Glutamatergic neuron (in vitro differentiated cells): ENCODE measurements around the gene IRS1. TPM values are rescaled to one million over a fixed set of nuclear protein-coding genes. Genes with fewer than 3 reads are reported as not detected.

Experiments used
- DNase-seq: peaks from one replicate; pipeline ENCODE4 v3.0.0; 2022
- H3K27ac Mint-ChIP-seq: one replicate; pipeline ENCODE4 v1.8.0; 2020; ENCODE audit warnings: mild to moderate bottlenecking, mixed read lengths, inconsistent platforms; ENCODE audit not compliant: unreplicated experiment
- H3K27me3 Mint-ChIP-seq: one replicate; pipeline ENCODE4 v1.8.0; 2020; ENCODE audit warnings: mild to moderate bottlenecking, moderate library complexity, mixed read lengths, inconsistent platforms; ENCODE audit not compliant: unreplicated experiment
- H3K36me3 Mint-ChIP-seq: one replicate; pipeline ENCODE4 v1.8.0; 2020; ENCODE audit warnings: mild to moderate bottlenecking, mixed read lengths, inconsistent platforms; ENCODE audit not compliant: unreplicated experiment
- H3K4me1 Mint-ChIP-seq: one replicate; pipeline ENCODE4 v1.8.0; 2020; ENCODE audit warnings: mild to moderate bottlenecking, low read depth, mixed read lengths, inconsistent platforms; ENCODE audit not compliant: unreplicated experiment
- H3K4me3 Mint-ChIP-seq: one replicate; pipeline ENCODE4 v1.8.0; 2020; ENCODE audit warnings: mild to moderate bottlenecking, mixed read lengths, inconsistent platforms; ENCODE audit not compliant: unreplicated experiment
- H3K9me3 Mint-ChIP-seq: one replicate; pipeline ENCODE4 v1.8.0; 2020; ENCODE audit warnings: mild to moderate bottlenecking, moderate library complexity, mixed read lengths, inconsistent platforms; ENCODE audit not compliant: unreplicated experiment
- CTCF ChIP-seq: fragments of 200-600 bp; sonication (generic); IDR thresholded peaks from one replicate; pipeline ENCODE4 v1.5.0; 2021; ENCODE audit not compliant: partially characterized antibody, unreplicated experiment
- total RNA-seq: library from RNA; stranded (reverse); fragmentation: NEBNext Ultra II Directional; extraction: Animal tissue kit (Norgen Biotek cat#: 25700); gene quantifications from one replicate; pipeline ENCODE4 v1.2.1, GENCODE V29; 2021; ENCODE audit not compliant: unreplicated experiment

Gene IRS1
- total RNA-seq, 1 donor from 2014 or later: 8.1 TPM

- no peak for TF ChIP-seq CTCF
- DNase-seq: no peak
- H3K36me3 Mint-ChIP-seq: no peaks in the 10 kb centered on the region
- H3K4me1 Mint-ChIP-seq: peaks cover 16% of the 10 kb centered on the region
- H3K27me3 Mint-ChIP-seq: no peaks in the 10 kb centered on the region
- H3K27ac Mint-ChIP-seq: no peak overlapping the region
- no peaks in the 10 kb centered on the region for H3K9me3 Mint-ChIP-seq
- no peak overlapping the region for H3K4me3 Mint-ChIP-seq
These were observed 72.4 kb downstream of the IRS1 start for GRCh38 chr2:226727251-226727650.

GRCh38 chr2:226726546-226726945 lies 73.1 kb downstream of the IRS1 start:
- no peak overlapping the region for H3K4me3 Mint-ChIP-seq
- H3K4me1 Mint-ChIP-seq: peaks cover 16% of the 10 kb centered on the region
- H3K27ac Mint-ChIP-seq: no peak overlapping the region
- no peak for DNase-seq
- no peaks in the 10 kb centered on the region for H3K27me3 Mint-ChIP-seq
- no peak for TF ChIP-seq CTCF
- no peaks in the 10 kb centered on the region for H3K36me3 Mint-ChIP-seq
- no peaks in the 10 kb centered on the region for H3K9me3 Mint-ChIP-seq

GRCh38 chr2:226725126-226725860 lies 74.3 kb downstream of the IRS1 start:
- Mint-ChIP-seq H3K27ac (peak overlapping the region; percentile 0), H3K27me3 (no peaks in the 10 kb centered on the region), H3K9me3 (peaks cover 3% of the 10 kb centered on the region), H3K36me3 (no peaks in the 10 kb centered on the region), H3K4me1 (peaks cover 25% of the 10 kb centered on the region), H3K4me3 (no peak overlapping the region)
- no peak for DNase-seq
- TF ChIP-seq CTCF: no peak

GRCh38 chr2:226721541-226721940 lies 78.1 kb downstream of the IRS1 start:
- no peaks in the 10 kb centered on the region for H3K27me3 Mint-ChIP-seq
- H3K4me1 Mint-ChIP-seq: peaks cover 26% of the 10 kb centered on the region
- no peaks in the 10 kb centered on the region for H3K36me3 Mint-ChIP-seq
- DNase-seq: peak; percentile 52
- H3K27ac Mint-ChIP-seq: no peak overlapping the region
- no peak for TF ChIP-seq CTCF
- H3K9me3 Mint-ChIP-seq: peaks cover 3% of the 10 kb centered on the region
- H3K4me3 Mint-ChIP-seq: no peak overlapping the region

- Mint-ChIP-seq H3K9me3 (peaks cover 3% of the 10 kb centered on the region), H3K4me1 (peaks cover 25% of the 10 kb centered on the region), H3K27me3 (no peaks in the 10 kb centered on the region), H3K36me3 (no peaks in the 10 kb centered on the region), H3K27ac (no peak overlapping the region), H3K4me3 (peak overlapping the region; percentile 63)
- DNase-seq: no peak
- TF ChIP-seq CTCF: no peak
These were observed 78.7 kb downstream of the IRS1 start for GRCh38 chr2:226720948-226721347.
